ENCODE data around the gene MOCOS.

DNA sequence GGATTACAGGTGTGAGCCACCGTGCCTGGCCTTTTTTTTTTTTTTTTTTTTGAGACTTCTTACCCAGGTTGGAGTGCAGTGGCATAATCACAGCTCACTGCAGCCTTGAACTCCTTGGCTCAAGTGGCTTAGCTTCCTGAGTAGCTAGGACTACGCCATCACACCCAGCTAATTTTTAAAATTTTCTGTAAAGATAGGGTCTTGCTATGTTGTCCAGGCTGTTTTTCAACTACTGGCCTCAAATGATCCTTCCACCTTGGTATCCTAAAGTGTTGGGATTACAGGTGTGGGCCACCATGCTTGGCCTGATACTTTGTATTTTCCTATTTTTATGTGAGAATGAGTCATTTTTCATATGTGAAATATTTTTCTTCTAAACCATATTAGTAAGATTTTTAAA is 43.9 kb upstream of the MOCOS start:
- TF ChIP-seq GATA3 (IDR thresholded peaks at IDR 0.05; ENCODE audit: low read depth, low read length) (no peak), GATA2 (IDR thresholded peaks at IDR 0.05; ENCODE audit: low read depth, low read length) (no peak)

Data from SH-SY5Y (cell line).